Activated naive CD8-positive, alpha-beta T cell treated with anti-CD3 and anti-CD28 coated beads, Interleukin-2, amount 10 ng/mL, durations not matched to agents 7 days and 5 days (primary cell): ENCODE results near the gene EXOSC2. TPM values are rescaled to one million over a fixed set of nuclear protein-coding genes. Genes with fewer than 3 reads are reported as not detected.
"Not testable (repeated sequence)": the region's sequence is repeated elsewhere in the genome, so short reads cannot be mapped to it uniquely, and the experiment has no call there.

Source experiments
- ATAC-seq: fragments of 150-1000 bp; cut with Tn5 transposase; one replicate; pipeline ENCODE4 v1.10.0; 2021; ENCODE audit warnings: low read depth, moderate library complexity
- POLR2A ChIA-PET: fragments of 350-600 bp; sonication (Branson Sonifier 250); formaldehyde crosslinking; loops from one replicate; lab custom pipeline; 2021; ENCODE audit warnings: antibody characterized with exemption; lab: Charles Lee
- DNase-seq: peaks from one replicate; pipeline ENCODE4 v3.0.0; 2021
- H3K27ac Mint-ChIP-seq: one replicate; pipeline ENCODE4 v1.8.0; 2022; ENCODE audit warnings: mild to moderate bottlenecking, mixed read lengths
- H3K27me3 Mint-ChIP-seq: one replicate; pipeline ENCODE4 v1.8.0; 2022; ENCODE audit warnings: mild to moderate bottlenecking, moderate library complexity, mixed read lengths
- H3K36me3 Mint-ChIP-seq: one replicate; pipeline ENCODE4 v1.8.0; 2021; ENCODE audit warnings: mild to moderate bottlenecking, mixed read lengths
- H3K4me1 Mint-ChIP-seq: one replicate; pipeline ENCODE4 v1.8.0; 2021; ENCODE audit warnings: mixed read lengths
- H3K4me3 Mint-ChIP-seq: one replicate; pipeline ENCODE4 v1.8.0; 2022; ENCODE audit warnings: mild to moderate bottlenecking, moderate library complexity, mixed read lengths
- H3K9me3 Mint-ChIP-seq: one replicate; pipeline ENCODE4 v1.8.0; 2021; ENCODE audit warnings: mixed read lengths
- total RNA-seq, 2 experiments: library from RNA; stranded (reverse); gene quantifications; one replicate each; pipeline ENCODE4 v1.2.3, GENCODE V29; 2021

Gene EXOSC2
- total RNA-seq, 2 experiments from 2014 or later, result 57.2 to 58.8 TPM

GRCh38 chr9:130672933-130673615, 20.5 kb upstream of the EXOSC2 start:
- no peaks in the 10 kb centered on the region for H3K4me1 Mint-ChIP-seq
- DNase-seq (no peak), ATAC-seq (no peak)
- H3K4me3 Mint-ChIP-seq, result no peak overlapping the region
- H3K27me3 Mint-ChIP-seq, result peaks cover 9% of the 10 kb centered on the region
- POLR2A ChIA-PET, result no interaction called here
- H3K27ac Mint-ChIP-seq, result no peak overlapping the region
- H3K36me3 Mint-ChIP-seq, result no peaks in the 10 kb centered on the region
- H3K9me3 Mint-ChIP-seq, result no peaks in the 10 kb centered on the region

- Mint-ChIP-seq H3K36me3 (no peaks in the 10 kb centered on the region), H3K4me1 (no peaks in the 10 kb centered on the region), H3K9me3 (no peaks in the 10 kb centered on the region), H3K27ac (no peak overlapping the region), H3K27me3 (peaks cover 18% of the 10 kb centered on the region), H3K4me3 (no peak overlapping the region)
- no peak for ATAC-seq
- POLR2A ChIA-PET, result no interaction called here
- no peak for DNase-seq
Measured at GRCh38 chr9:130675396-130675795, 18.2 kb upstream of the EXOSC2 start.

- no peak for DNase-seq
- Mint-ChIP-seq H3K27me3 (peaks cover 22% of the 10 kb centered on the region), H3K9me3 (no peaks in the 10 kb centered on the region), H3K27ac (no peak overlapping the region), H3K4me1 (peaks cover 3% of the 10 kb centered on the region), H3K36me3 (no peaks in the 10 kb centered on the region), H3K4me3 (no peak overlapping the region)
- POLR2A ChIA-PET, result interaction anchor here (0.6 kb wide), 1 partner anchor 163 kb away, joined by 4 read pairs; no protein-coding TSS in a partner anchor
- ATAC-seq, result no peak
Measured at GRCh38 chr9:130677252-130677651, 16.3 kb upstream of the EXOSC2 start.

GRCh38 chr9:130680836-130681768, 12.5 kb upstream of the EXOSC2 start:
- no peaks in the 10 kb centered on the region for H3K9me3 Mint-ChIP-seq
- H3K36me3 Mint-ChIP-seq, result no peaks in the 10 kb centered on the region
- DNase-seq (peak; percentile 68), ATAC-seq (peak; percentile 48)
- peaks cover 6% of the 10 kb centered on the region for H3K4me1 Mint-ChIP-seq
- H3K27me3 Mint-ChIP-seq, result peaks cover 32% of the 10 kb centered on the region
- H3K27ac Mint-ChIP-seq, result no peak overlapping the region
- no peak overlapping the region for H3K4me3 Mint-ChIP-seq
- POLR2A ChIA-PET, result interaction anchor here (1.8 kb wide), 1 partner anchor 12 kb away, joined by 4 read pairs; the partner anchor contains the start of gene EXOSC2

GRCh38 chr9:130681769-130682420, 11.7 kb upstream of the EXOSC2 start:
- peak; percentile 23 for ATAC-seq
- POLR2A ChIA-PET, result interaction anchor here (0.9 to 1.8 kb wide), 2 partner anchors 11 to 219 kb away, joined by 3 to 4 read pairs; partner anchors contain the start of gene EXOSC2
- H3K9me3 Mint-ChIP-seq, result no peaks in the 10 kb centered on the region

GRCh38 chr9:130682421-130683121, 11.0 kb upstream of the EXOSC2 start:
- Mint-ChIP-seq H3K36me3 (no peaks in the 10 kb centered on the region), H3K27ac (peak overlapping the region; percentile 2)
- no peak for ATAC-seq

More at GRCh38 chr9:130681769-130682420, 11.7 kb upstream of the EXOSC2 start:
- Mint-ChIP-seq H3K4me1 (peaks cover 6% of the 10 kb centered on the region), H3K27me3 (peaks cover 32% of the 10 kb centered on the region), H3K4me3 (peak overlapping the region; percentile 87), H3K36me3 (no peaks in the 10 kb centered on the region), H3K27ac (no peak overlapping the region)
- DNase-seq, result peak; percentile 63

GRCh38 chr9:130685104-130685503, 8.5 kb upstream of the EXOSC2 start:
- POLR2A ChIA-PET, result interaction anchor here (0.9 kb wide), 1 partner anchor 222 kb away, joined by 3 read pairs; no protein-coding TSS in a partner anchor
- H3K4me1 Mint-ChIP-seq, result peaks cover 12% of the 10 kb centered on the region
- no peaks in the 10 kb centered on the region for H3K36me3 Mint-ChIP-seq
- no peaks in the 10 kb centered on the region for H3K9me3 Mint-ChIP-seq
- DNase-seq (no peak), ATAC-seq (no peak)
- H3K27me3 Mint-ChIP-seq, result peaks cover 17% of the 10 kb centered on the region
- no peak overlapping the region for H3K4me3 Mint-ChIP-seq
- no peak overlapping the region for H3K27ac Mint-ChIP-seq

More at GRCh38 chr9:130682421-130683121, 11.0 kb upstream of the EXOSC2 start:
- peak overlapping the region; percentile 87 for H3K4me3 Mint-ChIP-seq
- POLR2A ChIA-PET, result interaction anchor here (0.7 to 1.8 kb wide), 3 partner anchors 11 to 412 kb away, joined by 3 to 4 read pairs (median 3); partner anchors contain the start of gene EXOSC2
- DNase-seq, result peak; percentile 69
- peaks cover 6% of the 10 kb centered on the region for H3K4me1 Mint-ChIP-seq
- H3K27me3 Mint-ChIP-seq, result peaks cover 28% of the 10 kb centered on the region
- no peaks in the 10 kb centered on the region for H3K9me3 Mint-ChIP-seq

- POLR2A ChIA-PET, result not testable (repeated sequence)
Measured at GRCh38 chr9:130685945-130686344, 7.6 kb upstream of the EXOSC2 start.

GRCh38 chr9:130687615-130688014, 6.0 kb upstream of the EXOSC2 start:
- H3K9me3 Mint-ChIP-seq, result no peaks in the 10 kb centered on the region
- H3K4me3 Mint-ChIP-seq, result no peak overlapping the region
- POLR2A ChIA-PET, result no interaction called here
- no peak for DNase-seq
- H3K27me3 Mint-ChIP-seq, result peaks cover 11% of the 10 kb centered on the region
- H3K36me3 Mint-ChIP-seq, result no peaks in the 10 kb centered on the region
- ATAC-seq, result no peak
- H3K4me1 Mint-ChIP-seq, result peaks cover 10% of the 10 kb centered on the region
- H3K27ac Mint-ChIP-seq, result no peak overlapping the region

More at GRCh38 chr9:130685945-130686344, 7.6 kb upstream of the EXOSC2 start:
- not testable (repeated sequence) for H3K36me3 Mint-ChIP-seq, DNase-seq, ATAC-seq, H3K27ac Mint-ChIP-seq, H3K9me3 Mint-ChIP-seq, H3K4me3 Mint-ChIP-seq
- Mint-ChIP-seq H3K4me1 (peaks cover 16% of the 10 kb centered on the region), H3K27me3 (peaks cover 13% of the 10 kb centered on the region)

GRCh38 chr9:130688072-130688471, 5.5 kb upstream of the EXOSC2 start:
- ATAC-seq (no peak), DNase-seq (no peak)
- Mint-ChIP-seq H3K9me3 (no peaks in the 10 kb centered on the region), H3K4me3 (no peak overlapping the region), H3K36me3 (no peaks in the 10 kb centered on the region), H3K4me1 (peaks cover 12% of the 10 kb centered on the region), H3K27ac (no peak overlapping the region), H3K27me3 (peaks cover 8% of the 10 kb centered on the region)
- POLR2A ChIA-PET, result no interaction called here

- Mint-ChIP-seq H3K9me3 (no peaks in the 10 kb centered on the region), H3K4me3 (no peak overlapping the region), H3K27me3 (peaks cover 6% of the 10 kb centered on the region), H3K27ac (no peak overlapping the region), H3K4me1 (peaks cover 19% of the 10 kb centered on the region), H3K36me3 (peaks cover 4% of the 10 kb centered on the region)
- DNase-seq (no peak), ATAC-seq (no peak)
- POLR2A ChIA-PET, result interaction anchor here (0.6 kb wide), 1 partner anchor 45 kb away, joined by 4 read pairs; no protein-coding TSS in a partner anchor
Measured at GRCh38 chr9:130689572-130689936, 4.0 kb upstream of the EXOSC2 start.

- Mint-ChIP-seq H3K4me3 (no peak overlapping the region), H3K9me3 (no peaks in the 10 kb centered on the region), H3K36me3 (peaks cover 7% of the 10 kb centered on the region), H3K27ac (no peak overlapping the region), H3K4me1 (peaks cover 23% of the 10 kb centered on the region), H3K27me3 (peaks cover 5% of the 10 kb centered on the region)
- DNase-seq (no peak), ATAC-seq (no peak)
- POLR2A ChIA-PET, result interaction anchor here (0.6 to 0.7 kb wide), 2 partner anchors 46 to 385 kb away, joined by 4 read pairs; no protein-coding TSS in a partner anchor
Measured at GRCh38 chr9:130689937-130690700, 3.5 kb upstream of the EXOSC2 start.
